Measurements from ENCODE around the gene PHLDA1. TPM values are rescaled to one million over a fixed set of nuclear protein-coding genes. Genes with fewer than 3 reads are reported as not detected.

The PHLDA1 gene
- total RNA-seq, 2 experiments from 2014 or later = 6.5 TPM

DNA sequence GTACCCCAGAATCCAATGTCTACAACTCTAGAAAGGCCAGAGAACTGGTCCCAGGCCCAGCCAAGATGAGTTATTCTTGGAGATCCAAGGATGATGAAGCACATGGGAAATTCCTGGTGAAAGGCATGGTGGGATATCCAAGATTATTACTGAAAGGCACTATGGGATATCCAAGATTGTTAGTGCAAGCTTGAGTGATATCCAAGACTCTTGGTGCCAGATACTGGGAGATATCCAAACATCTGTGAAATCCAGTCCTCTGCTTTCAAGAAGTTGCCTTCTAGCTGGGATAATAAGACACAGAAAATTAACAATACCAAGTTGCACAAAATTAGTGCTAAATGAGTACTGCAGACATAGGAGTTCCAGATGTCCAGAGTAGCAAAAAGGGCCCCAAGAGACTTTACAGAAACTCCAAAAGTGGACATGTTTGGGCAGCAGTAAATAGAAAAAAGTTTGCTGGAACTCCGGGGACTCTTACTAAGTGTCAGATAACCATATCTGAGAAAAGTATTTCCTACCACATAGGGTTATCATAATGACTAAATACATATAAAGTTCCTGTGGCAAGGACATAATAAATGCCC lies 34.6 kb downstream of the PHLDA1 start:
- no peak overlapping the region for H3K4me3 ChIP-seq (ENCODE audit: low read length)
- intact Hi-C loops (cut with DNase I, micrococcal nuclease) = loop anchor here in 1 of 2 experiments (1.0 kb wide), 1 partner anchor 40 kb away; no protein-coding TSS in a partner anchor
- H3K36me3 Mint-ChIP-seq (ENCODE audit: low read depth) = no peaks in the 10 kb centered on the region
- CTCF ChIA-PET = interaction anchor here (1.3 kb wide), 1 partner anchor 34 kb away, joined by 3 read pairs; no protein-coding TSS in a partner anchor
- DNase-seq (no peak), ATAC-seq (ENCODE audit: poor library complexity) (no peak)
- H3K36me3 ChIP-seq (ENCODE audit: insufficient read depth, low read length) = no peaks in the 10 kb centered on the region
- H3K27ac Mint-ChIP-seq = no peak overlapping the region
- no peaks in the 10 kb centered on the region for H3K4me1 Mint-ChIP-seq (ENCODE audit: low read depth)
- no peaks in the 10 kb centered on the region for H3K4me1 ChIP-seq (ENCODE audit: insufficient read depth, low read length)
- H3K9me3 ChIP-seq (ENCODE audit: control insufficient read depth in 1 of 2, insufficient read depth in 1 of 2, low read length in 2 of 2) = no peaks in the 10 kb centered on the region
- TF ChIP-seq CTCF (IDR thresholded peaks at IDR 0.05) = no peak
- POLR2A ChIA-PET = no interaction called here
- no peak overlapping the region for H3K27ac ChIP-seq (ENCODE audit: low read depth in 1 of 2, low read length in 2 of 2)
- no peak overlapping the region for H3K4me3 Mint-ChIP-seq
- no peaks in the 10 kb centered on the region for H3K27me3 Mint-ChIP-seq
- H3K27me3 ChIP-seq (ENCODE audit: control insufficient read depth in 1 of 2, insufficient read depth in 2 of 2, low read length in 2 of 2) = no peaks in the 10 kb centered on the region
- no peaks in the 10 kb centered on the region for H3K9me3 Mint-ChIP-seq

DNA sequence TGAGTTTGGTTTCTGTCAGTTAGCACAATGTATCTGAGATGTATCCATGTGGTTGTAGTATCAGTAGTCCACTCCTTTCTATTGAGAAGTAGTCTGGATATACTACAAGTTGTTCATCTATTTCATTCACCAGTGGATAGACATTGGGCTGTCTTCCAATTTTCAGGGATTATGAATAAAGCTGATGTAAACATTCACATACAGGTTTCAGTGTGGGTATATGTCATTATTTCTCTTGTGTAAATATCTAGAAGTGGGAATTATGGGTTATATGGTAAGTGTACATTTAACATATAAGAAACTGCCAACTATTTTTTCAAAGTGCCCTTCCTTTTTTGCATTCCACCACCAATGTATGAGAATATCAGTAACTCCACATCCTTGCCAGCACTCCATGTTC lies 35.9 kb downstream of the PHLDA1 start:
- no peaks in the 10 kb centered on the region for H3K9me3 ChIP-seq (ENCODE audit: control insufficient read depth in 1 of 2, insufficient read depth in 1 of 2, low read length in 2 of 2)
- no peaks in the 10 kb centered on the region for H3K27me3 ChIP-seq (ENCODE audit: control insufficient read depth in 1 of 2, insufficient read depth in 2 of 2, low read length in 2 of 2)
- intact Hi-C loops (cut with DNase I, micrococcal nuclease) = no loop called here
- H3K4me1 ChIP-seq (ENCODE audit: insufficient read depth, low read length) = no peaks in the 10 kb centered on the region
- no peak for TF ChIP-seq CTCF (IDR thresholded peaks at IDR 0.05)
- no peaks in the 10 kb centered on the region for H3K36me3 ChIP-seq (ENCODE audit: insufficient read depth, low read length)
- Mint-ChIP-seq H3K9me3 (no peaks in the 10 kb centered on the region), H3K27me3 (no peaks in the 10 kb centered on the region), H3K4me3 (no peak overlapping the region), H3K4me1 (ENCODE audit: low read depth) (no peaks in the 10 kb centered on the region), H3K27ac (no peak overlapping the region), H3K36me3 (ENCODE audit: low read depth) (no peaks in the 10 kb centered on the region)
- no peak for DNase-seq
- ChIA-PET CTCF (interaction anchor here (0.6 to 0.8 kb wide), 2 partner anchors 11 to 334 kb away, joined by 3 read pairs; no protein-coding TSS in a partner anchor), POLR2A (no interaction called here)
- no peak overlapping the region for H3K4me3 ChIP-seq (ENCODE audit: low read length)
- ATAC-seq (ENCODE audit: poor library complexity) = no peak
- no peak overlapping the region for H3K27ac ChIP-seq (ENCODE audit: low read depth in 1 of 2, low read length in 2 of 2)

DNA sequence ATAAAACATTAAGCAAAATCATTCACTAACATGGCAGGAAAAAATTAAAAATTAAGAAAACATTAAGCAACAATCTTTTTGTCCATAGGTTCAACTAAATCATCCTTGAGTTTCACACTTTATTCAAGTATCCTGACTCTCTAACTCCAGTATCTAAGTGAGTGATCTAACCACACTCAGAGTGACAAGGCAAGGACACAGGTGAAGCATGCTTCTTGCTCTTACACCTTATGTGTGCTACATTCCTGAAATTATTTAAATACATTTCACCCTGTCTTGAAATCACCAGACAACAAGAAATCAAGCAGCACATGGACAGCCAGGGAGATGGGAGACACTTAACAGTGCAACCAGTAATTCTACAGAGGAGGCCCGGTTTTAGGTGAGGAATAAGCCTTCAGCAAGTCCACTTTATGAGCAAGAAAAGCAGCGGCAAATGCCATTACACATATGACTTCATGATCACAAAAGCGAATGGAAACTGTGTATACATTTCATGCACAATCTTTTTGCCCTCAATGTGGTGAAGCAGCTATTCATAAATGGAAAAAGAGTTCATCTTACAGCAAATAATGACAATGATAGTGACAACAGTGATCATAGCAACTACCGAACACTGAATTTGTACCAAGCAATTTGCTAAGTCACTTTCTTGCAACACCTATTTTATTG lies 37.4 kb downstream of the PHLDA1 start:
- intact Hi-C loops (cut with DNase I, micrococcal nuclease) = no loop called here

More for the DNA sequence above, 37.4 kb downstream of the PHLDA1 start:
- ATAC-seq (ENCODE audit: poor library complexity) (no peak), DNase-seq (no peak)
- POLR2A ChIA-PET = no interaction called here
- no peaks in the 10 kb centered on the region for H3K27me3 ChIP-seq (ENCODE audit: control insufficient read depth in 1 of 2, insufficient read depth in 2 of 2, low read length in 2 of 2)
- H3K27me3 Mint-ChIP-seq = no peaks in the 10 kb centered on the region
- H3K9me3 Mint-ChIP-seq = no peaks in the 10 kb centered on the region
- H3K9me3 ChIP-seq (ENCODE audit: control insufficient read depth in 1 of 2, insufficient read depth in 1 of 2, low read length in 2 of 2) = no peaks in the 10 kb centered on the region
- H3K27ac Mint-ChIP-seq = no peak overlapping the region
- H3K36me3 ChIP-seq (ENCODE audit: insufficient read depth, low read length) = no peaks in the 10 kb centered on the region
- CTCF ChIA-PET = interaction anchor here (1.4 kb wide), 1 partner anchor 12 kb away, joined by 3 read pairs; no protein-coding TSS in a partner anchor
- no peak overlapping the region for H3K4me3 Mint-ChIP-seq
- no peaks in the 10 kb centered on the region for H3K4me1 ChIP-seq (ENCODE audit: insufficient read depth, low read length)
- H3K27ac ChIP-seq (ENCODE audit: low read depth in 1 of 2, low read length in 2 of 2) = no peak overlapping the region
- H3K4me3 ChIP-seq (ENCODE audit: low read length) = no peak overlapping the region
- H3K36me3 Mint-ChIP-seq (ENCODE audit: low read depth) = no peaks in the 10 kb centered on the region
- no peak for TF ChIP-seq CTCF (IDR thresholded peaks at IDR 0.05)
- no peaks in the 10 kb centered on the region for H3K4me1 Mint-ChIP-seq (ENCODE audit: low read depth)

Data from CD4-positive, alpha-beta T cell (primary cell).